HG03432 (cell line): ENCODE results near the gene FAAP100.
"Not testable (repeated sequence)": the region's sequence is repeated elsewhere in the genome, so short reads cannot be mapped to it uniquely, and the experiment has no call there.

Experiments used
- ATAC-seq: cut with Tn5 transposase; IDR thresholded peaks from one replicate; pipeline ENCODE4 v1.9.1; 2021; ENCODE audit warnings: mild to moderate bottlenecking, moderate library complexity; ENCODE audit not compliant: unreplicated experiment

FAAP100 gene

GRCh38 chr17:81552244-81553017 is at the start of gene FAAP100:
Gene FAAP100 (minus strand): TSS chr17:81552353. CDS start chr17:81552330, 23 bp downstream.
- peak; percentile 51 for ATAC-seq

- no peak for ATAC-seq
These were observed 49.5 kb upstream of the FAAP100 start for GRCh38 chr17:81601525-81602120.

GRCh38 chr17:81599719-81600486 is 47.8 kb upstream of the FAAP100 start:
- no peak for ATAC-seq

DNA sequence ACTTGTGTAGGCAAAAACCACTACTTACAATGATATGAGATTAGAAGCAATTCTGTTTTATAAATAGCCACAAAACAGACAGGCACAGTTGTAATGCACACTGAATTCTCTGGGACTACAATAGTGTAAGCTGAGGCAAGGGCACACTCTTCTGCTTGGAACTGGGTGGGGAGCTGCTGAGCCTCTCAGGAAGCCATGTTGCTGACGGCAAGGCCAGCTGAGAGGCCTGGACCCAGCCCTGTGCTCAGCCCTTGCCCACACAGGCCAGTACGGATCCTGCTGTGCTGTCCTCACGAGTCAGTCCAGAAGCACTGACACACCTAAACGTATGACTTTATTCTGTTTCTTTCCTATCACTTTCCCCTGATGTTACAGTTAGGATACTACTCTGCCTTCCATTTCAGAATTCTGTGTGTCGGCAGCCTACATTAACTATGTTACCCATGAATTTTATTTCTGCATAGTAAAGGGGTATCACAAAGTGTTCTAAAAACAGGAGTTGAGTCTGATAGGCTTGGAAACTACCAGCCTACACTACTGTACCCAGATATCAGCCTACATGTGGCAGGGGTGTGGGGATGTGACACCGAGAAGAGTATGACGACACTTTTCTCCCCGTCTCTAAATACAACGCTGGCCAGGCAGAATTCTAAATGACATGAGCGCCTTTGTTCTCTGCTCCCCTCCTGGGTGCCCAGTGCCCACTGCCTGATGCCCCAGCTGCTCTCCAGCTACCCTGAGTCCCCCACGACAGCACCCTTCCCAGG is 41.1 kb upstream of the FAAP100 start:
- no peak for ATAC-seq

GRCh38 chr17:81591971-81592370 is 39.8 kb upstream of the FAAP100 start:
- no peak for ATAC-seq

DNA sequence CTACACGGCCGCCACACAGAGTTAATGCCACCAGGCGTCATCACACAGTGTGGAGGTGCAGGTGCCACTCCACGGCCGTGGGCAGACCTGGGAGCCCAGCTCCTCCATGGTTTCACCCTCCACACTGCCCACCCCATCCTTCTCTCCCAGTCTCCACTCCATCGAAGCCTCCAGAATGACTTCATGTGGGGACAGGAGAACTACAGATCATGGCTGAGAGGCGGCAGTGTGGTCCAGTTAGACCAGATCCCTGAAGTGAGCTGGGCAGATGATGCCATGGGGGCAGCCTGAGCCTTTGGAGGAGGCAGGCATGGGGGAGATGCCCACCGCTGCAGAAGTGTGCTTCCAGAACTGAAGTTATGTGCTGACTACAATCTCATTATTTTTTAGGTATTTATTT is 38.0 kb upstream of the FAAP100 start:
- ATAC-seq = no peak

DNA sequence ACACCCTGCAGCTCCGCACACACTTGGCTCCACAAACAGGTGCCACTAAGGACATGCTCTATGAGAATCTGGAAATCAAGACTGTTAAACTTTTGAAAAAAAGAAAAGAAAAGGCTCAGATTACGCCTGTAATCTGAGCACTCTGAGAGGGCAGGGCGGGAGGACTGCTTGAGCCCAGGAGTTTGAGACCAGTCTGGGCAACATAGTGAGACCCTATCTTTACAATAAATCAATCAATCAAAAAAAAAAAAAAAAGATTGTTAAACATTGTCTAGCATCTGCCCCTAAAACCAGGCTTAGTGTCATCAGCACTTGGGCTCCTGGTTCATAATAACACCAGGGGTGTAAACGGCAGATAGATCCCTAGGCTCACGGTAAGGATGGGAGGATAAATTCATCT is 37.5 kb upstream of the FAAP100 start:
- no peak for ATAC-seq

- no peak for ATAC-seq
These were observed 33.9 kb upstream of the FAAP100 start for GRCh38 chr17:81586096-81586495.

- ATAC-seq = not testable (repeated sequence)
These were observed 32.6 kb upstream of the FAAP100 start for GRCh38 chr17:81584771-81585170.

DNA sequence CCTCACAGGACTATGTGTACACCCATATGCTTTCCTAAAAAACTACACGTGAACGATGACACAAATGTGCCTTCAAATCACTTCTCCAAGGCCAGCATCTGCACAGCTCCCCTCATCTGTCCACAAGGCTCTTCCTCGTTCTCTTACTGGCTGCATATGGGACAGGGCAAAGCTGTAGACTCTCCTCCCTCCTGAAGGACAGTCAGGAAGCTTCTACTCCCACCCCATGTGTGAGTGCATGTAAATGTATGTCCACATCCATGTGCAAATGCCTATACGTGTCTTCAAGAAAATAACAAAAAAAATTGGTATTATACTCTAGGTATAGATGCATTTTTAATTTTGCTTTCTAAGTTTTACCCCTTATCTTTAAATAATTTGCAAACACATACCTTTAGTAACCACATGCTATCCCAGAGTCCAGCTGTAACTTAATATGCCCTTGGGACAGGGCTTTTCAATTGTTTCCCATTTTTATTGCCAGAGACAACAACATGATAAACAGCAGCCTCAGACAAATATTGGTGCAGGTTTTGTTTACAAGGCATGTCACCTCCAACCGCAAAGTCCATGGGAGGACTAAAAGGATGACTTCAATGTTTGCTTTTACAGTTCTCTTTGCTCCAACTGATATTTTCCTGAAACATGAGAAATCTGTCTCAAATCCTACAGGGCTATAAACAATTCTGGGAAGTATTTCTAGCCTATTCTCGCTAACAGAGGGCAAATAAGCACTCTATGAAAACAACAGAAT is 31.6 kb upstream of the FAAP100 start:
- no peak for ATAC-seq

GRCh38 chr17:81582749-81583148 is 30.6 kb upstream of the FAAP100 start:
- no peak for ATAC-seq

- ATAC-seq = no peak
These were observed 30.2 kb upstream of the FAAP100 start for GRCh38 chr17:81582341-81582740.

DNA sequence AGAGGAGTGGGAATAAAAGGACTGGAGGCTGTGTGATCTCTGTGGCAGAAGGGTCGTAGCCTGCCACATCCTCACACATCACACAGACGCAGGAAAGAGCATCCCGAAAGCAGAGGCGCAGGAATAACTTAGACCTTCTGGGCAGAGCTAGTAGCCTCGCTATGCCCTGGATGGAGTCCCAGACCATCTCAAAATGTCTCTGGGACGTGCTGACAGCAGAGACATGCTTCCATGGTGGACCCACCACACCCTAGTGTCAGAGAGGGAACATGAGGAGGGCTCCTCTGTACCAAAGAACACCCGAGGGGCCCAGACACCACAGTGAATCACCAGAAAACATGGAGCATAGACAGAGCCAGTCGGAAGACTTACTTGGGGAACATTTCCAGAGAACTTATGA is 29.6 kb upstream of the FAAP100 start:
- ATAC-seq = no peak

DNA sequence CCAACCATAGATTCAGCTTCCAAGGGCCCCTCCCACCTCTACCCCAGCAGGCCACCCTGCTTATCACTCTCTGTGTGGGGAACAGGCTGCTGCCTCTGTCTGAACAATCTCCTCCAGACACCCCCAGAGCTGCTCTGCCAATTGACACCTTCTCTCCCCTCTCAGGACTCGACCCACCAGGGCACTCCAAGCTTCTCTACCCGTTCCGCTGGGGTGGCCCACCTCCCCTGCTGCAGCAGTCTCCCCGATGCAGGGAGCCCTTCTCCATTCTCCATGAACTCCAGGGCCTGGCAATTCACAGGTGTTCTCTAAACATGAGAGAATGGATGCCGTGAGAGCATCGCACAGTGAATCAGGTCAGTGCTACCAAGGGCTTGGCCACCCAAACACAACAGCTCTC is 28.3 kb upstream of the FAAP100 start:
- no peak for ATAC-seq

DNA sequence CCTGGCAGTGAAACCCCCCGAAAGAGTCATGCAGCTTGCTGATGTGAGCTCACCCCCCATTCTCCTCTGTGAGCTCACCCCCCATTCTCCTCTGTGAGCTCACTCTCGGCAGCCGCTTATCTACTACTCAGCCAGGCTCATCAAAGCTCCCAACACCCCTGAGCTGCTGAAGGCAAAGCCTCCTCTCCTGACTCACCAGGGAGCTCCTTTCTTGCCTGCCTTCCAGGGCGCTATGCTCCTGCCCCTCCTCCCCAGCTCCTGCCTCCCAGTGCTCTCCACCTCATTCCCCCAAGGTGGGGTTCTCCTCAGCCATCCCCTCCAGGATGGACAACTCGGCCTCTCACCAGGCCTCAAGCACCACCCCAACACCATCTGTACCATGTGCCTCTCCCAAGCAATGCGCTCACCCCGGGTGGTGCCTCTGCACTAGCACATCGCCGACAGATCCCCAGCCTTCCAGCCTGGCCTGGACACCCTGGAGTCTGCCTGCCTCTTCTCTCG is 27.7 kb upstream of the FAAP100 start:
- ATAC-seq = no peak

DNA sequence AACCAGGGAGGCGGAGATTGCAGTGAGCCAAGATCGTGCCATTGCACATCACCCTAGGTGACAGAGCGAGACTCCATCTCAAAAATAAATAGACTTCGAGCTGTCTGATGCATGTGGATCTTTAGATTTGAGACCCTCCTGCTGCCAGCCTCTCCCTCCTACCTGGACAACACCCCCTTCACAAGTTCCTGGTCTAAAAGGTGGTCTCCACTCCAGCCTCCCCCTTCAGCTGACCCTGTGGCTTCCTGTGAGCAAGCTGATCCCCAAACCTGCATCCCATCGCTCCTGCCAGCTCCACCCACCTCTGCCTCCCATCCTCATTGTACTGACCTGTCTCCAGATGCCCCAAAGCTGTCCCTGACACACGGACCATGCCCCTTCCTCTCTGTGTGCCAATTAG is 27.1 kb upstream of the FAAP100 start:
- no peak for ATAC-seq

- ATAC-seq = no peak
These were observed 26.5 kb upstream of the FAAP100 start for GRCh38 chr17:81578561-81579225.

DNA sequence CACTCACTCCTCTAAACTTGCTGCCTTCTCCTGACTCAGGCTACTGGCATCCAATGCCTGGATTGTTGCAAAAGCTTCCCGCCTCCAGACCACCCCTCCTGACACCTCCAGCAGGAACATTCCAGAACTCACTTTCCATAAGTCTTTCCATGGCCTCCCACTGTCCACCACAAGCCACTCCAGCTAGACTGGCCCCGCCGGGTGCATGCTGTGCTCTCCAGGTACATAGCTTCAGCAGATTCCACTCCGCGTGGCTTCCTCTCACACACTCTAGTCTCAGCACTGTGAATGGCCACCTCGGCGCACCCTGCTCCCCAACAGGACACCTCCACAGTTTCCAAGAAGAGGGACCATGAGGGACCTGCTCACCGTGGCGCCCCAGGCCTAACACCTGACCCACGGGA is 25.9 kb upstream of the FAAP100 start:
- no peak for ATAC-seq

- no peak for ATAC-seq
These were observed 25.3 kb upstream of the FAAP100 start for GRCh38 chr17:81577278-81578000.
